H1 (cell line): Measurements from ENCODE around the gene EGR1. TPM values are rescaled to one million over a fixed set of nuclear protein-coding genes. Genes with fewer than 3 reads are reported as not detected.

Experiments used
- ATF2 ChIP-seq: IDR thresholded peaks from 2 replicates; pipeline ENCODE4 v1.6.1; 2012; ENCODE audit warnings: low read length, inconsistent platforms
- CBX8 ChIP-seq: fragments of 300-800, 300-1000 bp; sonication (generic); IDR thresholded peaks from 2 replicates; pipeline ENCODE4 v1.7.1; 2016; ENCODE audit warnings: low read depth, low read length, borderline replicate concordance
- polyA plus RNA-seq, 7 experiments: library from polyadenylated mRNA; depleted of rRNA in 3 of 7; stranded (reverse) in 5 of 7; unstranded in 2 of 7; fragments of >200 nt in 5 of 7; fragments of 200-250 nt in 2 of 7; gene quantifications; 1 replicate in 5 of 7; 2 replicates in 1 of 7; 4 replicates in 1 of 7; pipeline versions ENCODE4 v1.2.1 to v1.2.3, GENCODE V29; 2011 to 2013; ENCODE audit warnings: missing spikeins in 2 of 7, mixed read lengths in 2 of 7
- total RNA-seq: library from RNA; stranded (reverse); fragmentation: NEBNext Ultra II Directional; extraction: Animal tissue kit (Norgen Biotek cat#: 25700); gene quantifications from 2 replicates; pipeline ENCODE4 v1.2.1, GENCODE V29; 2021

Gene EGR1
- total and polyA plus RNA-seq, 2 of the 8 experiments (the other 6 are each of a cell fraction or from before 2014, with no cell fraction given) = 16.2 to 35.5 TPM

DNA sequence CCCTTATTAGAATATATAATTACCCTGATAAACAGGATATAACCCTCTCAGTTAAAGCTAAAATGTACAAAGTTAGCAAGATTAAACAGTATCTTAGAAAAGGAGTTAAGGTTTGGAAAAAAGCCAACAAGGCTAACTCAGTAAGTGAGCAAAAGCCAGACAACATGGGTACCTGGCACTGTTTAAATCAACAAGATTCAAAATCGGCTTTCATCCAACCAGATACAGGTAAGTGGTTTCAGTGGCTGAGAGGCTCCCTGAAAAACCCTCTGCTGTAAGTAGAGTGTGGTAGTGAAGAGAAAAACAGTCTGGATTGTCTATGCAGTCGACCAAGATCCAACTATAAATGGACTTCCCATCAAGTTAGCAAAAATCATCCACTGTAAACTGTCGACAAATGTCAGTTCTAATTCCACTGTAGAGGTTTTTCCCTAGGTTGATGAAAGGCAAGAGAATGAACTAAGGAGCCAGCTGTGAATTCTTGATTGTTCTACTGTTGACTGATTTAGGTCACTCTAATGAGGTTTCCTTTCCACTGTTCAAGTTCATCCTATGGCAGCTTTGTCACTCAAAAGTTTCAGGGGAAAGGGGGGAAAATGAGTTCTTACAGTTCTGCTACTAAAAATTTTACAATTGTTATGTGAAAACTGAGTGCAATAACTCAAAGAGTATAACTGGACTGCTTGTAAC, 50.4 kb downstream of the EGR1 start (continued):
- TF ChIP-seq ATF2 (no peak), CBX8 (no peak)
